NCI-H2227 treated with DMSO at 0.1 percent for 48 hours (cell line): ENCODE results near the gene TRIM16.
"Not testable (repeated sequence)": the region's sequence is repeated elsewhere in the genome, so short reads cannot be mapped to it uniquely, and the experiment has no call there.

ENCODE experiments used
- DNase-seq: peaks from one replicate; lab custom pipeline; 2025; lab: John Stamatoyannopoulos, UW

TRIM16 gene

GRCh38 chr17:15683824-15684478 lies at the start of gene TRIM16:
TRIM16 (minus strand) TSS chr17:15684311; CDS start chr17:15651609, 32,702 bp downstream.
- peak; percentile 8 for DNase-seq

GRCh38 chr17:15733174-15733789 lies 49.2 kb upstream of the TRIM16 start:
- not testable (repeated sequence) for DNase-seq

DNA sequence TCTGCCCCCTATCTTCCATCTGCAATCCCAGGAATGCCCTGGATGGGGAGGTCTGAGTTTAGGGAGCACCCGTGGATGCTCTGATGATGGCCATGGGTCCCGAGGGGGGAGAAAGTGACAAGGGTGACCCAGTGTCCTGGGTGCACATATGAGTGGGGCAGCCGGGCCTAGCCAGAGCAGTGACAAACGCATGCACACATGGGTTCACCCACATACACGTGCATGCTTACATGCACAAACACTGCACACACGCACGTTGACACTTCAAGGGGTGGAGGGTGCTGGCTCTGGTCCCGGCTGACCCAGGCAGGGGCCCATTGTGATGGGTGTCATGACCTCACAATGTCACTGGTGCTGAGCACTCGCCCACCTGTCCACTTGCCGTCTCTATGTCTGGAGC lies 47.8 kb upstream of the TRIM16 start, which contains the start of gene TBC1D26:
Gene TBC1D26 (plus strand): TSS at position 384 of the 400 bp plus-strand sequence. CDS start 3,066 bp downstream, outside the sequence.
- DNase-seq, result not testable (repeated sequence)

DNA sequence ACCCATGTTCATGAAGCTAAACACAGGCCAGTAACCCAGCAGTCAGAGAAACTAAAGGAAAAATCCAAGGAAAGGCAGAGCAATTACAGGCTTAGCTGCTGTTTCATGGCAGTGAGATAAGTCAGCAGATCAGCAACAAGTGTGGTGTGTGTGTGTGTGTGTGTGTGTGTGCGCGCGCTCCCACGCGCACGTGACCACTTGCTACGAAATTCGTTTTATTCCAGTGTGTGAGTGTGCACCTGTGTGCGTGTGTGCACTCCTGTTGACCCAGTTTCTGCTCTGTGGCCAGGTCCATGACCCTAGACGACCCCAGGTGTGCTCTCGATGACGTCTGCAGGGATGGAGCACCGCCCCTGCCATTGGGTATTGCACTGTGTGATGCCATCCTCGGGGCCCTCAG lies 46.4 kb upstream of the TRIM16 start:
- DNase-seq, result not testable (repeated sequence)

DNA sequence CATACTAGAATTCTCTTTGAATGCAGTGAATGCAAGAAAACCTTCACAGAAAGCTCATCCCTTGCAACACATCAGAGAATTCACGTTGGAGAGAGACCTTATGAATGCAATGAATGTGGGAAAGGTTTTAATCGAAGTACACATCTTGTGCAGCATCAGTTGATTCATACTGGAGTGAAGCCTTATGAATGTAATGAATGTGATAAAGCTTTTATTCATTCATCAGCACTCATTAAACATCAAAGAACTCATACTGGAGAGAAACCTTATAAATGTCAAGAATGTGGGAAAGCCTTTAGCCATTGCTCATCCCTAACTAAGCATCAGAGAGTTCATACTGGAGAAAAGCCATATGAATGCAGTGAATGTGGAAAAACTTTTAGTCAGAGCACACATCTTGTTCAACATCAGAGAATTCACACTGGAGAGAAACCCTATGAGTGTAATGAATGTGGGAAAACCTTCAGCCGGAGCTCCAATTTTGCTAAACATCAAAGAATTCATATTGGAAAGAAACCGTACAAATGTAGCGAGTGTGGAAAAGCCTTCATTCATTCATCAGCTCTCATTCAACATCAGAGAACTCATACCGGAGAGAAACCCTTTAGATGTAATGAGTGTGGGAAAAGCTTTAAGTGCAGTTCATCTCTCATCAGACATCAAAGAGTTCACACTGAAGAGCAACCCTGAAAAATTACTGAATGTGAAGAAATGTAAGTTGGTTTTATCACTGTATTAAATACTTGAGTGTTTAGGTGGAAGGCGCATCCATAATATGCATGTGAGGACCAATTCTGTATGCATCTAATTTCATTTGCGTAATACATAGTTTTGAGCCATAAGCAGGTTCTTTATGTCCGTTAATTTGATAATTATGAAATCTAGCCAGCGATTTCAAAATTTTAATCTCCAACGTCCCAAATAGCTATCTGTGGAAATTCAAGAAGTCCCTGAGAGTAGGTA lies 32.8 kb upstream of the TRIM16 start:
- not testable (repeated sequence) for DNase-seq

DNA sequence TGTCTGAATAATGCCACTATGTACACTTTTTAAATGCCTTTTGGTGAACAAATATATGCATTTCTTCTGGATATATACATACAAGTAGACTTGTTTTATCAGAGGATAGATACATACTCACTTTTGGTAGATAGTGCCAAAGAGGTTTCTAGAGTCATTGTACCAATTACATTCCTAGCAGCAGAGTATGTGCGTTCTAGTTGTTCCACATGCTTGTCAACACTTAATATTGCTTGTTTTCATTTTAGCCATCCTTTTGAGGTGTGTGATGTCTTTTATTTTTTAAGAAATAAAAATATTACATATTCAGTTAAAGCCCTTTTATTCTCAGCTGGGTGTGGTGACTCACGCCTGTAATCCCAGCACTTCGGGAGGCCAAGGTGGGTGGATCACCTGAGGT lies 24.8 kb upstream of the TRIM16 start:
- DNase-seq, result not testable (repeated sequence)

DNA sequence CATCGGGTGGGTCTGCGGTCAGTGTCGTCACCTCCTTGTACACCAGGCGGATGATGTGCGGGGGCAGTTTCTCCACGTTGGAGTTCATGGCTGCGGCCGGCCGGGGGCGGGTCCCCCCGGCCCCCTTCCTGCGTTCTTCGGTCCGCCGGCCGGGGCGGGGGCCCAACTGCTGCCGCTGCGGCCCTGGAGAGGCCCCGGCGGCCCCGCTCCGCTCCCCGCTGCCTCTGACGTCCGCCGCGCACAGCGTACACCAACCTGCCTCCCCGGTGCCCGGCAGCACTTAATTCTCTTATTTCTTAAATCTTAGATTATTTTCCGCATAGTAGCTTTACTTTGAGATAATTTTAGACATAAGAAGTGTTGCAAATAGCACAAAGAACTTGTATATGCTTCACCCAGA lies 20.7 kb upstream of the TRIM16 start:
- not testable (repeated sequence) for DNase-seq

DNA sequence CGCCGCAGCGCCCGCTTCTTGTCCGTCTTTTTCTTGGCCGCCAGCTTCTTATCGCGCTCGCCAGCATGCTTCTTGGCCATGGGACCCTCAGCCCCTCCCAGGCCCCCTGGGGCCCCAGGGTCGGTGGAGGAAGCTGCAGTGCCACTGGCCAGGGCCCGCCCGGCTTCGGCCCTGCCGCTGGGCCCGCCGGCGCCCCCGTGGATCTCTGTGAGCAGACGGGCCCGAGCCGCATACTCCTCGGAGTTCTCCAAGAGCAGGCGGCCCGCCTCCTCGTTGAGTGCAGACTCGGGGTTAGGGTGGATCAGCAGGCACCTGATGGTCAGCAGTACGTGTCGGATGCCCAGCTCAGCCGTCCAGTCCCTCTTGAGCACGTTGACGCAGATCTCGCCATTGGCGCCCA lies 20.1 kb upstream of the TRIM16 start:
- DNase-seq, result not testable (repeated sequence)

GRCh38 chr17:15699937-15700336 lies 15.8 kb upstream of the TRIM16 start:
- not testable (repeated sequence) for DNase-seq

DNA sequence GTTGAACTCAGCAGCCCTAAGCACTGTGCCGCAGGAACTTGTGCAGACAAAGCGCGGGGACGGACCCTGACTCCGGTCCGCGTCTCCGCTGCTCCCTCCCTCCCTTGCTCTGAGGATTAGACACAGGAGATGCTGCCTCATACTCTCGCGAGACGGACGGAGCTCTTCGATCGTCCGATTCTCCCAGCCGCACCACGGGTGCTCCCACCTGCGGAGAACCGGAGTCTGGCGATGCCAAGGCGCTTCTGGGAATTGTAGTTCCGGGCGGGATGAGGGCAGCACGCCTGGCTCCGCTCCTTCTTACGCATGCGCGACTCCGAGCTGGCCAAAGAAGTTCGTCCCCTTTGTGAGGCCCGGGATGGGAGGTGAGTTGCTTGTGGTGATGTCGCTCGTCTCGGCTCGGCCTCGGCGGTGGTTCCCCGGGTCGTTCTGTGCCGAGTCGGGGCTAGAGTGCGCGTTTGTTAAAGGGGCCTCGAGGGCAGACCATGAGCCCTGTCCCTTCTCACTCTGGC lies 15.4 kb upstream of the TRIM16 start, which contains the start of gene ZNF286A:
Gene ZNF286A (plus strand): TSS at position 340 of the 512 bp plus-strand sequence. CDS start 578 bp downstream, outside the sequence.
- DNase-seq, result peak; percentile 57

- not testable (repeated sequence) for DNase-seq
Measured at GRCh38 chr17:15698967-15699366, 14.9 kb upstream of the TRIM16 start.

DNA sequence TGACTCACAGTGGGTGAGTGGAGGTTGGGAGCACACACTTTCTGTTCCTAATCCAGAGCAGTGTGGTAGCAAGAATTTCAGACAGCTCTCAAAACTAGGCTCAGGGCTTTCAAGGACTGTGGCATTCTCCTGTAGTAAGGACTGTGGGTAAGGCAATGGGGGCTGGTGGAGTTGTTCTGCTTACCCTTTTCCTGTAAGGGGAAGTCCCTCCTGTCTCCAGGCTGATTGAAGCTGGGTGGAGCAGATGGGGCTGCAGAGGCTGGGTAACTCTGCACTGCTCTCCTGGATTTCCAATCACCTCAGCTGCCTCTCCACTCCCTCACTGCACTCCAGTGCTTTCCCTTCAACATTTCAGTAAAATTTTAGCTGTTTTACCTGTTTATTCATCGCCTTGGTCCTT lies 3.4 kb upstream of the TRIM16 start:
- not testable (repeated sequence) for DNase-seq

- DNase-seq, result not testable (repeated sequence)
Measured at GRCh38 chr17:15683135-15683534, 976 bp downstream of the TRIM16 start.

DNA sequence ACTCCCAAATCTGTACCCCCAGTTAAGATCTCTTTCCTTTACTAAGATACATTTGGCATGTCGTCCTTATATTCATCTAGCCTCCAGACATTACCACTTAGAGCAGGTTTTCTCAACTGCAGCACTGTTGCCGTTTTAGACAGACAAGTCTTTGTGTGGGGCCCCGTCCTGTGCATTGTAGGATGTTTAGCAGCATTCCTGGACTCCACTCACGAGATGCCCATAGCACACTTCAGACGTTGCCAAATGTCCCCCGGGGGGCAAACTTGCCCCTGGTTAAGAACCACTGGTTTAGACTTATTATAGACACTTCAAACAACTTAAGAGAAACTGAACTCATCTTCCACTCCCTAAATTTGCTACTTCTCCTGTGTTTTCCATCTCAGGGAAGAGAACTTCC lies 8.1 kb downstream of the TRIM16 start:
- DNase-seq, result not testable (repeated sequence)

DNA sequence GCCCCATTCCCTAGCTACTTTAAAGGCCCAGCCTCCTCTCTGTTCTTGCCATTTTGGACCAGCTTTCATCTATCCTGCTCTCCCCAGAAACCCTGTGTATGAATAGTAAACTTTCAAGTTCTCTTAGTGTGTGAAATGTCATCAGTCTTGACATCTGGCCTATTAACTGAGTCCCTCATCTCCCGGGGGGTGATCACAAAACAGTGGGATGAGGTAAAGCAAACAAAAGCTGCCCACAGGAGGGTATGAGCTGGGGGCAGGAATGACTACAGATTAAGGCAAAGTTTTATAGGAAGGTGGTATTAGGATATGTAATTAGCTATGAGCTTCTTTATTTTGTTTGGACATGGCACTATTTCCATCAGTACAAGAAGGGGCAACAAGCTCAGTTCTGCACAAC lies 9.5 kb downstream of the TRIM16 start:
- not testable (repeated sequence) for DNase-seq

DNA sequence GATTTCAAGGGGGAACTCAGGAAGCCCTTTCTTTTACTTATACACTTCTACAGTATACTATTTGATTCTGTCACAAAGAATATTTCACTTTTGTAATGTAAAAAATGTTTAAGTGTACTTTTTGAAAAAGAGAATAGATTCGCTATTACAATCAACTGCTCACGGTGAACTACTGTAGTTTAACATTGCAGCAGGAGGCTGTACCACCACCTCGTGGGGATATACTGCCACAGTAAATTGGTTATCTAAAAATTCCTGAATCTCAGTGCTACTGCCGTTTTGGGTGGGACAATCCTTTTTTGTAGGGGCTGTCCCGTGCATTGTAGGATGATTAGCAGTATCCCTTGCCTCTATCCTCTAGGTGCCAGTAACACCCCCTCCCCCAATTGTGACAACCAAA lies 14.6 kb downstream of the TRIM16 start:
- not testable (repeated sequence) for DNase-seq

- DNase-seq, result no peak
Measured at GRCh38 chr17:15663691-15664090, 20.4 kb downstream of the TRIM16 start.

DNA sequence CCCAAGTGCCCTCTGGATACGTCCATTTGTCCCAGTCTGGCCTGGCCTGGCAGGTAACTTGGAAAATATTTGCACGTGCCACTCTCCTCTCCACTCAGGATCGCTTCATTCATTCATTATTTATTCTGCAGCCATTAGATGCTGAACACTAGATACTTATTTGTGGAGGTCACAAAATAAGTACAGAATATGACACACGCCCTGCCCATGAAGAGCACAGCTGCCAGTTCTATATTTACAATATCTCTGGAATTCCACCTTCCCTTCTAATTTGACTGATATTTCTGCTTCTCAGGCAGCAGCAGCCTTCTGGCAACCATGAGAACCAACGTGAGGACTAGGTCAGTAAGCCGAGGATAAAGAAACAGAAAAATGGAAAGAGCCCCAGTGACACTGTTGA lies 20.9 kb downstream of the TRIM16 start:
- no peak for DNase-seq

DNA sequence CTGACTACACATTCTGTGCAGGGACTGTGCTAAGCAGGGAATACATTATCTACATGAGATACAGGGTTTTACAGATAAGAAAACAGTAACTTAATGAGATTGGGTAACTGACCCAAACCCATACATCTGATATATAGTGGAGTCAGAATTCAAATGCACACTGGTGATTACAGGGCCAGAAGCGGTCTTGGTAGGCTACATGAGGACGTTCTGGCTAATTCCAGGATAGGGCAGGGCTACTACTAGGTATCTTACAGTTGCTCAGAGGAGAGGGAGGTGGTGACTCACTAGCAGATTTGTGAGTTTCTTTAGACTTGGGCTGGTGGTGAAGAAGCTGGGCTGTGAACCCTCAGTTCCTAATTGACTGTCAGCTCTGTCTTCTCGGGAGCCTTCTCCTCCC lies 21.4 kb downstream of the TRIM16 start:
- no peak for DNase-seq

GRCh38 chr17:15660077-15660476 lies 24.0 kb downstream of the TRIM16 start:
- DNase-seq, result no peak

DNA sequence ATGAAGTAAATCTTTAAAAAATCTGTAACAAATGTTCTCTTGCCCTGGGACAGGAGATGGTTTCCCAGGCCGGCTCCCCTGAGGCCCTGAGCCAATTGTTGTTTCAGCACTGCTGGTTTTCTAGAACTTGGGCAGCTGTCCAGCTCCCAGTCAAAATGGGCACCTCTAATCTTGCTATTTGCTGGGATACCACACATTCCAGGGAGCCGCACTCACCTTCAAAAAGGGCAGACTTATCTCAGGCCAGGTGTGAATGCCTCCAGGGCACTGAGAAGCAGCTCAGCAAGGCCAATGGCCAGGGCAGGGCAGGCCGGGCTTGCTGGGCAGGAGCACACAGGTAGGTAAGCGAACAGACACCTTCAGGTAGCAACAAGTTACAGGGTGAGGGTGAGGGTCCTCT lies 24.4 kb downstream of the TRIM16 start:
- DNase-seq, result no peak

- no peak for DNase-seq
Measured at GRCh38 chr17:15659236-15659635, 24.9 kb downstream of the TRIM16 start.
